Calu3 (cell line): ENCODE results near the gene CASK. TPM values are rescaled to one million over a fixed set of nuclear protein-coding genes. Genes with fewer than 3 reads are reported as not detected.

Experiments used
- BruUV-seq: library from RNA; stranded (reverse); fragments of 400-500 nt; replicated peaks from 2 replicates; lab custom pipeline; 2021; lab: Mats Ljungman, UMichigan
- CTCF ChIA-PET: fragments of 300-600 bp; sonication (Branson Sonifier 250); formaldehyde crosslinking; loops from one replicate; lab custom pipeline; 2022; ENCODE audit warnings: antibody characterized with exemption; lab: Charles Lee
- DNase-seq: peaks from one replicate; pipeline ENCODE4 v3.0.0; 2022
- H3K27ac Mint-ChIP-seq: one replicate; pipeline ENCODE4 v1.8.0; 2022; ENCODE audit warnings: mixed read lengths; ENCODE audit not compliant: unreplicated experiment
- H3K27me3 Mint-ChIP-seq: one replicate; pipeline ENCODE4 v1.8.0; 2022; ENCODE audit warnings: mixed read lengths; ENCODE audit not compliant: unreplicated experiment
- H3K36me3 Mint-ChIP-seq: one replicate; pipeline ENCODE4 v1.8.0; 2022; ENCODE audit warnings: mild to moderate bottlenecking, moderate library complexity, mixed read lengths; ENCODE audit not compliant: insufficient read depth, unreplicated experiment
- H3K4me1 Mint-ChIP-seq: one replicate; pipeline ENCODE4 v1.8.0; 2022; ENCODE audit warnings: mild to moderate bottlenecking, low read depth, mixed read lengths; ENCODE audit not compliant: unreplicated experiment
- H3K4me3 Mint-ChIP-seq: one replicate; pipeline ENCODE4 v1.8.0; 2022; ENCODE audit warnings: mild to moderate bottlenecking, low read depth, moderate library complexity, mixed read lengths; ENCODE audit not compliant: unreplicated experiment
- H3K9me3 Mint-ChIP-seq: one replicate; pipeline ENCODE4 v1.8.0; 2022; ENCODE audit warnings: low read depth, mixed read lengths; ENCODE audit not compliant: unreplicated experiment
- intact Hi-C: fragments of 100-400 bp; cut with micrococcal nuclease; formaldehyde crosslinking; loops from one replicate; pipeline ENCODE4 v1.10.0; 2022; ENCODE audit not compliant: unreplicated experiment
- total RNA-seq: library from RNA; stranded (reverse); gene quantifications from 2 replicates; pipeline ENCODE4 v1.2.3, GENCODE V29; 2022
- TF ChIP-seq, protein P1 (sequence below): fragments of 200-600 bp; IDR thresholded peaks from one replicate; pipeline ENCODE4 v1.8.0; 2022; ENCODE audit warnings: antibody characterized with exemption; ENCODE audit not compliant: unreplicated experiment

CASK gene
- total RNA-seq, 1 experiment from 2014 or later = 157 TPM

DNA sequence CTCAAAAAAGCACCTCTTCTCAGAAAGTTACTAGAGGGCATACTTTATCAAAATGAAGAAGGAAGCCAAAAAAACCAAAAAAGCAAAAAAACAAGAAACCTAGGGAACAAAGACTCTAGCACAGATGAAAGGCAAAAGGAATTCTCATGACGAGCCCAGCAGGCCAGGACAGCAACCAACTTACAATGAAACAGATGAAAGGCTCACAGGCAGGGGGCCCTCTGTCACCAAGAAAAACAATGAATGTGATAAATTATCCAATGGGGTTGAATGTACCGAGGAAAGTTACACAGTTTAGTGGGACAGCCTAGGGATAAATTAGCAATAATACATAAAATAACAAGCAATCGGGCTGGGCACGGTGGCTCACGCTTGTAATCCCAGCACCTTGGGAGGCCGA is 120.4 kb downstream of the CASK start:
- Mint-ChIP-seq H3K4me1 (no peaks in the 10 kb centered on the region), H3K27ac (no peak overlapping the region)
- intact Hi-C loops = no loop called here

DNA sequence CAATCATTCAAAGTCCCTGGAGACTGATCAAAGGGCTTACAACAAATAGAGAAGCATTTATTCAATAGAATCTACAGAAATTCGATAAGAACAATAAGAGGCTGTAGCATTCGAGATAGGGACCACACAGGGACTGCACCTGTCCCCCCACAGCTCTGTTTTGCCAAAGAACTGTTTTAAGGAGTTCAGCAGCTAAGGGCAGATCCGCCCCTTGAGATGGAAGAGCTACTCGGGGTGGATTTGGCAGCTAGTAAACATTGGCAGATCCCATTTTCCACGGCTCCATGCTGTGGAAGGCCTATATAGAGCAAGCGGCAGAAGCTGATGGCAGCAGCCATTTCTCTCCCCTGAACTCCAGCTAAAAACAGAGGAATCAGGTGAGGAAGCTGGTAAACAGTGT is 123.7 kb downstream of the CASK start:
- no TSS peak for BruUV-seq
- CTCF ChIA-PET = interaction anchor here (1.9 kb wide), 1 partner anchor 18 kb away, joined by 5 read pairs; no protein-coding TSS in a partner anchor
- intact Hi-C loops = loop anchor here (2.0 to 5.0 kb wide), 2 partner anchors 121 to 723 kb away; no protein-coding TSS in a partner anchor
- Mint-ChIP-seq H3K27me3 (no peaks in the 10 kb centered on the region), H3K4me3 (no peak overlapping the region), H3K4me1 (peaks cover 13% of the 10 kb centered on the region), H3K9me3 (peaks cover 4% of the 10 kb centered on the region), H3K36me3 (no peaks in the 10 kb centered on the region), H3K27ac (no peak overlapping the region)
- DNase-seq = no peak
- TF ChIP-seq, protein P1, sequence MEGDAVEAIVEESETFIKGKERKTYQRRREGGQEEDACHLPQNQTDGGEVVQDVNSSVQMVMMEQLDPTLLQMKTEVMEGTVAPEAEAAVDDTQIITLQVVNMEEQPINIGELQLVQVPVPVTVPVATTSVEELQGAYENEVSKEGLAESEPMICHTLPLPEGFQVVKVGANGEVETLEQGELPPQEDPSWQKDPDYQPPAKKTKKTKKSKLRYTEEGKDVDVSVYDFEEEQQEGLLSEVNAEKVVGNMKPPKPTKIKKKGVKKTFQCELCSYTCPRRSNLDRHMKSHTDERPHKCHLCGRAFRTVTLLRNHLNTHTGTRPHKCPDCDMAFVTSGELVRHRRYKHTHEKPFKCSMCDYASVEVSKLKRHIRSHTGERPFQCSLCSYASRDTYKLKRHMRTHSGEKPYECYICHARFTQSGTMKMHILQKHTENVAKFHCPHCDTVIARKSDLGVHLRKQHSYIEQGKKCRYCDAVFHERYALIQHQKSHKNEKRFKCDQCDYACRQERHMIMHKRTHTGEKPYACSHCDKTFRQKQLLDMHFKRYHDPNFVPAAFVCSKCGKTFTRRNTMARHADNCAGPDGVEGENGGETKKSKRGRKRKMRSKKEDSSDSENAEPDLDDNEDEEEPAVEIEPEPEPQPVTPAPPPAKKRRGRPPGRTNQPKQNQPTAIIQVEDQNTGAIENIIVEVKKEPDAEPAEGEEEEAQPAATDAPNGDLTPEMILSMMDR = no peak

More for the DNA sequence above, 120.4 kb downstream of the CASK start:
- no TSS peak for BruUV-seq
- Mint-ChIP-seq H3K9me3 (peaks cover 4% of the 10 kb centered on the region), H3K27me3 (no peaks in the 10 kb centered on the region), H3K36me3 (no peaks in the 10 kb centered on the region), H3K4me3 (no peak overlapping the region)
- TF ChIP-seq, protein P1 = no peak
- DNase-seq = peak; percentile 1
- CTCF ChIA-PET = no interaction called here

DNA sequence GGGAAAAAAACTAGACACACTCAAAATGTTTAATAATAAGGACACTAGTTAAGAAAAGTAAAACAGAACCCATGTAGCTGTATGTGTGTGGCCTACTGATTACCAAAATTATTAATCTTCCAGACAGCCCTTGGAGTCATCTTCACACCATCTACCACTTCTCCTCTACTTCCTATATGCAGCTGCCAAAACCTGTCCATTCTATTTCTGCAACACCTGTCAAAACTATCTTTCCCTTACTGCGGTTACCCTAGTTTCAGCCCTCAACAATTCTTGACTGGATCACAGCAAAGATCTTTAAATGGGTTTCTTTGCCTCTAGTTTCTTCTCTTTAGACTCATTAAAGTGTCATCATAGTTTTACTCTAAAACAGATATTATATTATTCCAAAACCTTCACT is 126.8 kb downstream of the CASK start:
- H3K4me1 Mint-ChIP-seq = peaks cover 13% of the 10 kb centered on the region
- no peaks in the 10 kb centered on the region for H3K36me3 Mint-ChIP-seq
- H3K27me3 Mint-ChIP-seq = no peaks in the 10 kb centered on the region
- TF ChIP-seq, protein P1 = no peak
- intact Hi-C loops = loop anchor here (5.0 kb wide), 1 partner anchor 726 kb away; no protein-coding TSS in a partner anchor
- H3K9me3 Mint-ChIP-seq = peaks cover 2% of the 10 kb centered on the region
- no peak for DNase-seq
- BruUV-seq = no TSS peak
- CTCF ChIA-PET = interaction anchor here (0.7 kb wide), 1 partner anchor 14 kb away, joined by 3 read pairs; no protein-coding TSS in a partner anchor
- H3K4me3 Mint-ChIP-seq = no peak overlapping the region
- no peak overlapping the region for H3K27ac Mint-ChIP-seq

DNA sequence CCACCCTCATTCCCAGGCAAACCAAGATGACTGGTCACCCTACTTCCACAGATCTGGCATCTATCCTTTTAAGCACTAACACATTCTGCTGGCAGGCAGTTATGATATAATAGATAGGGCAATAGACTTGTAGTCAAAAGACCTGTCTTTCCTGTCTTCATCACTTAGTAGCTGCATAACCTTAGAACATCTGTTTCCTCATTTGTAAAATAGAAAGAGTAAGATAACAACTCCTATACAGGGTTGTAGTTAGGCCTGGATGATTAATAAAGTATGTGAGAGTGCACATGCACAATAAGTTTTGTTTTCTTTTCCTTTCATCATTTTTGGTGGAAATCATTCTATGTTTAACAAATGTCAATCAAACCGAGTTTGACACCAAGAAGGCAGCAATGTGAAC is 127.3 kb downstream of the CASK start:
- Mint-ChIP-seq H3K4me1 (peaks cover 13% of the 10 kb centered on the region), H3K27me3 (no peaks in the 10 kb centered on the region), H3K27ac (no peak overlapping the region), H3K4me3 (no peak overlapping the region), H3K9me3 (no peaks in the 10 kb centered on the region), H3K36me3 (no peaks in the 10 kb centered on the region)
- TF ChIP-seq, protein P1 = no peak
- intact Hi-C loops = loop anchor here (5.0 kb wide), 1 partner anchor 726 kb away; no protein-coding TSS in a partner anchor
- no peak for DNase-seq
- CTCF ChIA-PET = no interaction called here
- BruUV-seq = no TSS peak
